Brain microvascular endothelial cell (primary cell): ENCODE measurements around the gene LRRC52.

Experiments used
- DNase-seq: peaks from one replicate; pipeline ENCODE4 v3.0.0-alpha.2; 2020
- H3K27ac ChIP-seq: fragments of 250-450 bp; sonication (Bioruptor Pico); 2 replicates; pipeline ENCODE4 v1.5.1; 2020; ENCODE audit warnings: mild to moderate bottlenecking, moderate library complexity
- H3K27me3 ChIP-seq: fragments of 250-450 bp; sonication (Bioruptor Pico); replicated peaks from 2 replicates; pipeline ENCODE4 v1.5.1; 2020; ENCODE audit warnings: mild to moderate bottlenecking
- H3K36me3 ChIP-seq: fragments of 250-450 bp; sonication (Bioruptor Pico); replicated peaks from 2 replicates; pipeline ENCODE4 v1.5.1; 2020; ENCODE audit warnings: mild to moderate bottlenecking
- H3K4me3 ChIP-seq: 2 replicates; pipeline ENCODE4 v1.5.1; 2011; ENCODE audit warnings: low read depth, mild to moderate bottlenecking, control low read depth, low read length, moderate library complexity
- CTCF ChIP-seq: IDR thresholded peaks from 2 replicates; pipeline ENCODE4 v1.5.1; 2011; ENCODE audit warnings: low read depth, mild to moderate bottlenecking, moderate library complexity, low read length, control low read depth, inconsistent platforms; ENCODE audit errors: missing control alignments
- in situ Hi-C: cut with HindIII; loops from 2 replicates; pipeline ENCODE4 v1.10.0; 2017; ENCODE audit warnings: low sequenced_read_pairs, low pct_ligation_motif_present

LRRC52 gene

GRCh38 chr1:165516469-165516868 lies 27.3 kb upstream of the LRRC52 start:
- DNase-seq, result no peak
- Histone ChIP-seq H3K27ac (no peak overlapping the region), H3K4me3 (no peak overlapping the region), H3K36me3 (no peaks in the 10 kb centered on the region), H3K27me3 (no peaks in the 10 kb centered on the region)
- in situ Hi-C loops, result no loop called here
- no peak for TF ChIP-seq CTCF

- no peak for TF ChIP-seq CTCF
- in situ Hi-C loops, result no loop called here
- Histone ChIP-seq H3K27me3 (no peaks in the 10 kb centered on the region), H3K4me3 (no peak overlapping the region), H3K36me3 (no peaks in the 10 kb centered on the region), H3K27ac (no peak overlapping the region)
- DNase-seq, result no peak
Observed at GRCh38 chr1:165520646-165521045, 23.2 kb upstream of the LRRC52 start.

GRCh38 chr1:165524639-165525285 lies 19.0 kb upstream of the LRRC52 start:
- Histone ChIP-seq H3K4me3 (no peak overlapping the region), H3K27ac (no peak overlapping the region), H3K27me3 (no peaks in the 10 kb centered on the region), H3K36me3 (no peaks in the 10 kb centered on the region)
- no peak for DNase-seq
- TF ChIP-seq CTCF, result no peak
- in situ Hi-C loops, result no loop called here

- Histone ChIP-seq H3K27me3 (no peaks in the 10 kb centered on the region), H3K4me3 (no peak overlapping the region), H3K27ac (no peak overlapping the region), H3K36me3 (no peaks in the 10 kb centered on the region)
- in situ Hi-C loops, result no loop called here
- no peak for DNase-seq
- no peak for TF ChIP-seq CTCF
Observed at GRCh38 chr1:165525708-165526107, 18.1 kb upstream of the LRRC52 start.

GRCh38 chr1:165527251-165528007 lies 16.4 kb upstream of the LRRC52 start:
- no peak for TF ChIP-seq CTCF
- Histone ChIP-seq H3K4me3 (no peak overlapping the region), H3K27me3 (no peaks in the 10 kb centered on the region), H3K27ac (no peak overlapping the region), H3K36me3 (no peaks in the 10 kb centered on the region)
- in situ Hi-C loops, result no loop called here
- no peak for DNase-seq
